HepG2 (cell line): ENCODE results near the gene PLSCR1. TPM values are rescaled to one million over a fixed set of nuclear protein-coding genes. Genes with fewer than 3 reads are reported as not detected.
A peak's percentile ranks its signal among the peaks of the same experiment; 100 is the strongest.

Experiments
- AHDC1 ChIP-seq: sonication (generic); formaldehyde crosslinking; IDR thresholded peaks from 2 replicates; pipeline ENCODE4 v1.5.1; 2020; ENCODE audit warnings: mild to moderate bottlenecking, missing genetic modification reagents, borderline replicate concordance
- IRX3 ChIP-seq: sonication (generic); formaldehyde crosslinking; IDR thresholded peaks from 2 replicates; pipeline ENCODE4 v1.8.1; 2023; ENCODE audit warnings: mild to moderate bottlenecking, low read depth, missing genetic modification reagents, borderline replicate concordance
- JUN ChIP-seq: sonication (generic); formaldehyde crosslinking; IDR thresholded peaks from 2 replicates; pipeline ENCODE4 v1.4.0; 2020; ENCODE audit warnings: mild to moderate bottlenecking, missing genetic modification reagents
- KDM5B ChIP-seq: sonication (generic); formaldehyde crosslinking; IDR thresholded peaks from 2 replicates; pipeline ENCODE4 v1.4.0; 2020; ENCODE audit warnings: missing genetic modification reagents, mild to moderate bottlenecking, borderline replicate concordance
- MAFF ChIP-seq: IDR thresholded peaks from 2 replicates; pipeline ENCODE4 v1.6.1; 2011; ENCODE audit warnings: low read depth, low read length, improper control_type of control experiment
- MAFK ChIP-seq, 2 experiments: IDR thresholded peaks in 1 of 2; conservative IDR thresholded peaks in 1 of 2; 2 replicates each; pipeline ENCODE4 v1.6.1; 2011; ENCODE audit warnings: improper control_type of control experiment in 2 of 2, low read length in 2 of 2
- MED8 ChIP-seq: sonication (generic); formaldehyde crosslinking; IDR thresholded peaks from 2 replicates; pipeline ENCODE4 v1.8.1; 2023; ENCODE audit warnings: mild to moderate bottlenecking, missing genetic modification reagents; ENCODE audit not compliant: insufficient replicate concordance
- MTF1 ChIP-seq: sonication (generic); formaldehyde crosslinking; IDR thresholded peaks from 2 replicates; pipeline ENCODE4 v1.5.0; 2020; ENCODE audit warnings: missing genetic modification reagents
- PHB2 ChIP-seq: fragments of 450-650 bp; IDR thresholded peaks from 2 replicates; pipeline ENCODE4 v1.6.1; 2018; ENCODE audit not compliant: partially characterized antibody
- PRDM15 ChIP-seq: sonication (generic); formaldehyde crosslinking; IDR thresholded peaks from 2 replicates; pipeline ENCODE4 v1.4.0; 2020; ENCODE audit warnings: missing genetic modification reagents
- RNF2 ChIP-seq: fragments of 450-650 bp; conservative IDR thresholded peaks from 2 replicates; pipeline ENCODE4 v1.6.1; 2016; ENCODE audit warnings: low read depth
- SIN3B ChIP-seq: fragments of 150-350 bp; IDR thresholded peaks from 2 replicates; pipeline ENCODE4 v1.6.1; 2014; ENCODE audit warnings: low read length
- SP140L ChIP-seq: sonication (generic); formaldehyde crosslinking; IDR thresholded peaks from 2 replicates; pipeline ENCODE4 v1.4.0; 2020; ENCODE audit warnings: missing genetic modification reagents, borderline replicate concordance
- TERF1 ChIP-seq: sonication (generic); formaldehyde crosslinking; IDR thresholded peaks from 2 replicates; pipeline ENCODE4 v1.8.0; 2022; ENCODE audit warnings: mild to moderate bottlenecking, missing genetic modification reagents, moderate library complexity
- ZFY ChIP-seq: sonication (generic); formaldehyde crosslinking; IDR thresholded peaks from 2 replicates; pipeline ENCODE4 v1.4.0; 2020; ENCODE audit warnings: missing genetic modification reagents
- ZNF770 ChIP-seq: sonication (generic); formaldehyde crosslinking; IDR thresholded peaks from 2 replicates; pipeline ENCODE4 v1.5.0; 2020; ENCODE audit warnings: mild to moderate bottlenecking, missing genetic modification reagents
- polyA plus RNA-seq, 8 experiments: library from polyadenylated mRNA; depleted of rRNA in 3 of 8; stranded (reverse) in 7 of 8; unstranded in 1 of 8; fragments of >200 nt; fragmentation: Illumina TruSeq in 4 of 8; extraction: Trizol in 4 of 8; gene quantifications; 2 replicates each; pipeline versions ENCODE4 v1.2.1 to v1.2.3, GENCODE V29; 2011 to 2016; ENCODE audit warnings: low read depth in 4 of 8, missing spikeins in 1 of 8, mixed read lengths in 1 of 8; ENCODE audit not compliant: insufficient read depth in 1 of 8
- total RNA-seq, 5 experiments: library from RNA; depleted of rRNA; stranded (reverse); fragments of >200 nt; fragmentation: Illumina TruSeq; extraction: Trizol; gene quantifications; 2 replicates each; pipeline ENCODE4 v1.2.3, GENCODE V29; 2016; ENCODE audit warnings: low read depth in 1 of 5

The PLSCR1 gene
- total and polyA plus RNA-seq, 2 of the 13 experiments (the other 11 are each of a cell fraction or from before 2014, with no cell fraction given): 33.8 to 34.1 TPM

- no peak for TF ChIP-seq IRX3 (CRISPR knock-in tag)
- no peak for TF ChIP-seq PRDM15
- TF ChIP-seq ZFY (CRISPR knock-in tag): no peak
- no peak for TF ChIP-seq RNF2
- no peak for TF ChIP-seq PHB2
- 0 out of 2 replicates have a peak, but pooled peaks have one; percentile 18 for TF ChIP-seq MAFF
- no peak for TF ChIP-seq JUN (CRISPR knock-in tag)
- no peak for TF ChIP-seq ZNF770 (CRISPR knock-in tag)
- no peak for TF ChIP-seq SIN3B
- no peak for TF ChIP-seq MED8
- peak in 1 of 2 experiments; percentile 28; a peak in 1 of 4 replicates for TF ChIP-seq MAFK (conservative IDR thresholded peaks at IDR 0.05 in 1 of 2, IDR thresholded peaks at IDR 0.05 in 1 of 2; ENCODE audit: low read length in 2 of 2)
- no peak for TF ChIP-seq MTF1 (CRISPR knock-in tag)
- TF ChIP-seq SP140L (CRISPR knock-in tag): no peak
- no peak for TF ChIP-seq TERF1 (CRISPR knock-in tag)
- no peak for TF ChIP-seq AHDC1
- no peak for TF ChIP-seq KDM5B (CRISPR knock-in tag)
Measured at GRCh38 chr3:146503461-146504202, 40.8 kb downstream of the PLSCR1 start (continued).
